Type B pancreatic cell (in vitro differentiated cells): ENCODE measurements around the gene PRSS48. TPM values are rescaled to one million over a fixed set of nuclear protein-coding genes. Genes with fewer than 3 reads are reported as not detected.
"Not testable (repeated sequence)": the region's sequence is repeated elsewhere in the genome, so short reads cannot be mapped to it uniquely, and the experiment has no call there.

ENCODE experiments used
- DNase-seq: peaks from one replicate; pipeline ENCODE4 v3.0.0; 2021; ENCODE audit warnings: mixed read lengths; ENCODE audit not compliant: unreplicated experiment; ENCODE audit errors: extremely low spot score
- H3K27ac Mint-ChIP-seq: 2 replicates; pipeline ENCODE4 v1.8.0; 2021; ENCODE audit warnings: mild to moderate bottlenecking, mixed read lengths
- H3K27me3 Mint-ChIP-seq: 2 replicates; pipeline ENCODE4 v1.8.0; 2021; ENCODE audit warnings: mixed read lengths
- H3K36me3 Mint-ChIP-seq: 2 replicates; pipeline ENCODE4 v1.8.0; 2021; ENCODE audit warnings: mixed read lengths
- H3K4me1 Mint-ChIP-seq: one replicate; pipeline ENCODE4 v1.8.0; 2021; ENCODE audit warnings: mixed read lengths; ENCODE audit not compliant: unreplicated experiment
- H3K4me3 Mint-ChIP-seq: 2 replicates; pipeline ENCODE4 v1.8.0; 2021; ENCODE audit warnings: mild to moderate bottlenecking, mixed read lengths
- H3K9me3 Mint-ChIP-seq: 2 replicates; pipeline ENCODE4 v1.8.0; 2021; ENCODE audit warnings: mixed read lengths
- total RNA-seq: library from RNA; stranded (reverse); gene quantifications from 2 replicates; pipeline ENCODE4 v1.2.1, GENCODE V29; 2021; ENCODE audit warnings: low replicate concordance
- TF ChIP-seq, protein P1 (sequence below): fragments of 200-600 bp; sonication (generic); conservative IDR thresholded peaks from 2 replicates; pipeline ENCODE4 v1.5.0; 2021; ENCODE audit warnings: antibody characterized with exemption, mild to moderate bottlenecking

The PRSS48 gene
- total RNA-seq, 1 donor from 2014 or later, result not detected

DNA sequence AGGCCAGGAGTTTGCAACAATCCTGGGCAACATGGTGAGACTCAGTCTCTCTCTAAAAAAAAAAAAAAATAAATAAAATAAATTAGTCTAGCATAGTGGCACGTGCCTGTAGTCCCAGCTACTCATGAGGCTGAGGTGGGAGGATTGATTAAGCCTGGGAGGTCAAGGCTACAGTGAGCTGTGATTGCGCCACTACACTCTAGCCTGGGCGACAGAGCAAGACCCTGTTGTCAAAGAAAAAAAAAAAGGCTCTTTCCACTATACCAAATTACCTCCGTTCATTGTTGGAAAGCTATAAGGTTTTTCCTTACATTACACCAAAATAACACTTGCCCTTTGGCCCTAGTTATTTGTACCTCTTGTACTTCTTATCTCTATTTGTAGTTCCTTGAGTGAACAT, 9.9 kb upstream of the PRSS48 start:
- Mint-ChIP-seq H3K9me3 (no peaks in the 10 kb centered on the region), H3K27ac (no peak overlapping the region), H3K27me3 (no peaks in the 10 kb centered on the region), H3K36me3 (peaks cover 4% of the 10 kb centered on the region), H3K4me1 (peaks cover 4% of the 10 kb centered on the region), H3K4me3 (no peak overlapping the region)
- TF ChIP-seq, protein P1, sequence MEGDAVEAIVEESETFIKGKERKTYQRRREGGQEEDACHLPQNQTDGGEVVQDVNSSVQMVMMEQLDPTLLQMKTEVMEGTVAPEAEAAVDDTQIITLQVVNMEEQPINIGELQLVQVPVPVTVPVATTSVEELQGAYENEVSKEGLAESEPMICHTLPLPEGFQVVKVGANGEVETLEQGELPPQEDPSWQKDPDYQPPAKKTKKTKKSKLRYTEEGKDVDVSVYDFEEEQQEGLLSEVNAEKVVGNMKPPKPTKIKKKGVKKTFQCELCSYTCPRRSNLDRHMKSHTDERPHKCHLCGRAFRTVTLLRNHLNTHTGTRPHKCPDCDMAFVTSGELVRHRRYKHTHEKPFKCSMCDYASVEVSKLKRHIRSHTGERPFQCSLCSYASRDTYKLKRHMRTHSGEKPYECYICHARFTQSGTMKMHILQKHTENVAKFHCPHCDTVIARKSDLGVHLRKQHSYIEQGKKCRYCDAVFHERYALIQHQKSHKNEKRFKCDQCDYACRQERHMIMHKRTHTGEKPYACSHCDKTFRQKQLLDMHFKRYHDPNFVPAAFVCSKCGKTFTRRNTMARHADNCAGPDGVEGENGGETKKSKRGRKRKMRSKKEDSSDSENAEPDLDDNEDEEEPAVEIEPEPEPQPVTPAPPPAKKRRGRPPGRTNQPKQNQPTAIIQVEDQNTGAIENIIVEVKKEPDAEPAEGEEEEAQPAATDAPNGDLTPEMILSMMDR, result no peak
- DNase-seq, result no peak

DNA sequence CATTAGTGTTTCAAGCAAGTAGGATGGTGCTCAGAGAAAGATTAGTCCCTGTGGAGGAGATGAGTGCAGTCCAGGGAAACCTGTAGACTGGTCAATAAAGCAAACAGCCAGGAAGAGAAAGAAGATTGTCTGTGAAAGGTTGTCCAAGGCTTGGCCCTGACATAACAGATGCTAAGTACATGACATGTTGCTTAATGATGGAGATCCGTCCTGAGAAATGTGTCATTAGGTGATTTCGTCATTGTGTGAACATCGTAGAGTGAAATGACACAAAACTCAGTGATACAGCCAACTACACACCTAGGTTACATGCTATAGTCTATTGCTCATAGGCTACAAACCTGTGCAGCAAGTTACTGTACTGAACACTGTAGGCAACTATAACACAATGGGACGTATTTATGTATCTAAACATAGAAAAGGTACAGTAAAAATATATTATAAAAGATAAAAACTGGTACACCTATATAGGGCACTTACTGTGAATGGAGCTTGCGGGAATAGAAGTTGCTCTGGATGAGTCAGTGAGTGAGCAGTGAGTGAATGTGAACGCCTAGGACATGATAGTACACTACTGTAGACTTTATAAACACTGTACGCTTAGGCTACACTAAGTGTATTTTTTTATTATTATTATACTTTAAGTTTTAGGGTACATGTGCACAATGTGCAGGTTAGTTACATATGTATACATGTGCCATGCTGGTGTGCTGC, 9.0 kb upstream of the PRSS48 start:
- H3K27ac Mint-ChIP-seq, result no peak overlapping the region
- H3K4me1 Mint-ChIP-seq, result no peaks in the 10 kb centered on the region
- H3K4me3 Mint-ChIP-seq, result no peak overlapping the region
- no peaks in the 10 kb centered on the region for H3K9me3 Mint-ChIP-seq
- H3K27me3 Mint-ChIP-seq, result no peaks in the 10 kb centered on the region
- TF ChIP-seq, protein P1, result no peak
- peaks cover 4% of the 10 kb centered on the region for H3K36me3 Mint-ChIP-seq
- no peak for DNase-seq

DNA sequence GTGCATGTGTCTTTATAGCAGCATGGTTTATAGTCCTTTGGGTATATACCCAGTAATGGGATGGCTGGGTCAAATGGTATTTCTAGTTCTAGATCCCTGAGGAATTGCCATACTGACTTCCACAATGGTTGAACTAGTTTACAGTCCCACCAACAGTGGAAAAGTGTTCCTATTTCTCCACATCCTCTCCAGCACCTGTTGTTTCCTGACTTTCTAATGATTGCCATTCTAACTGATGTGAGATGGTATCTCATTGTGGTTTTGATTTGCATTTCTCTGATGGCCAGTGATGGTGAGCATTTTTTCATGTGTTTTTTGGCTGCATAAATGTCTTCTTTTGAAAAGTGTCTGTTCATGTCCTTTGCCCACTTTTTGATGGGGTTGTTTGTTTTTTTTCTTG, 8.1 kb upstream of the PRSS48 start:
- not testable (repeated sequence) for H3K27me3 Mint-ChIP-seq, H3K36me3 Mint-ChIP-seq

DNA sequence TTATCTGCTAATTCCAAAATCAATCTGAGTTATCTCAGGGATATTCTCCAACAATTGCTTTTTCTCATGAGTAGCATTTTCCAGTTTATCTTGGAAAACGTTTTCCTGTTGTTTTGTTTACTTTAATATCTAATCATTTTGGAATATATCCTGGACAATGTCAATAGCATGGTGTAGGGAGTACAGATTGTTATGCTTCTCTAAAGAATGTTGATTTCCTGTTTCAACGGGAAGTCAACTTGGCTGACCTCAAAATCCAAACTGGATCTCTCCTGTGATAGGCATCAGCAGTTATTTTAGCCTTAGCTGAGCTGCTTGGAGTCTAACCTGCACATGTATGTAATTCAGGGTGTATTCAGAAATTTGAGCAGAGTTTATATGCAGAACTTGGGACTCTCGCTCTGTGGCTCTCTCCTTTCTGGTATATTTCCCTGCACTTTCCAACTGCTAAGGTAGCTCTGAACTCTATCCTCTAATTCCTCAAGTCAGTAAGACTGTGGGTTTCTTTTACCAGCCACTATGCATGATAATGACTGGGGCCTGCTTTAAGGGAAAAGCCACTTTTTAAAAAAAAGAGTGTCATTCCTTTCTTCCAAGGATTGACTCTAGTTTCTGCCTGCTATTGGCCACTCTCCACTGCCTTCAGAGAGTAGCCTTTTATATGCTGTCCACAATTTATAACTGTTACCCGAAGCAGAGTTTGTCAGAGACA, 7.7 kb downstream of the PRSS48 start:
- Mint-ChIP-seq H3K4me1 (no peaks in the 10 kb centered on the region), H3K27ac (no peak overlapping the region), H3K27me3 (no peaks in the 10 kb centered on the region), H3K4me3 (no peak overlapping the region), H3K9me3 (peaks cover 10% of the 10 kb centered on the region), H3K36me3 (peaks cover 2% of the 10 kb centered on the region)
- TF ChIP-seq, protein P1, result no peak
- DNase-seq, result no peak

More for the DNA sequence above, 8.1 kb upstream of the PRSS48 start:
- H3K27ac Mint-ChIP-seq, H3K4me3 Mint-ChIP-seq, H3K9me3 Mint-ChIP-seq, H3K4me1 Mint-ChIP-seq, DNase-seq: not testable (repeated sequence)

DNA sequence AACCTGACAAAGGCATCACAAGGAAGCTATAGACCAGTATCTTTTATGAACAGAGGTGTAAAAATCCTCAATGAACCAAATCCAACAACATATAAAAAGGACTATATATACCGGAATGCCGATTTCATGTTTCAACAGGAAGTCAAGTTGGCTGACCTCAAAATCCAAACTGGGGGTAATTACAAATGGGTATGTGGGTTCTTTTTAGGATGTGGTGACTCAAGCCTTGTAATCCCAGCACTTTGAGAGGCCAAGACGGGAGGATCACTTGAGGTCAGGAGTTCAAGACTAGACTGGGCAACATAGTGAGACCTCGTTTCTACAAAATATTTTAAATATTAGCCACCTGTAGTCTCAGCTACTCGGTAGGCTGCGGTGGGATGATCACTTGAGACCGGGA, 10.4 kb downstream of the PRSS48 start:
- Mint-ChIP-seq H3K9me3 (peaks cover 20% of the 10 kb centered on the region), H3K4me1 (no peaks in the 10 kb centered on the region), H3K36me3 (peaks cover 16% of the 10 kb centered on the region), H3K27ac (no peak overlapping the region), H3K4me3 (no peak overlapping the region), H3K27me3 (no peaks in the 10 kb centered on the region)
- TF ChIP-seq, protein P1, result no peak
- DNase-seq, result no peak

DNA sequence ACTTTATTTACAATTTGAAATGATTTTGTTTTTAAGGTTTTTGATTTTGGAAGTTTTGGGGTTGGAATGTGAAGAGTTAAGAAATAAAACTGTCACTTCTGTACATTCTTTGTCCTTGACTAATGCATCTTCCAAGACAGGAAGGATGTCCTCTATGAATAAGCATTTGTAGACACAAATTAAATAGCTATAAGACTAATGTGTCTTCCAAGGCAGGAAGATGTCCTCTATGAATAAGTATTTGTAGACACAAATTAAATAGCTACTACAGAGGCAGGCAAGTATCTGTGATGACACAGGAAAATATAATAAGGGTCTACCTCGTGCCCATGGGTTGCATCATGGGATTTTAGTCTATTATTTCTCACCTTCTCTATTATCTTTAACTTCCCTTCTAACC, 14.5 kb downstream of the PRSS48 start:
- no peak overlapping the region for H3K4me3 Mint-ChIP-seq
- H3K4me1 Mint-ChIP-seq, result no peaks in the 10 kb centered on the region
- no peak for DNase-seq
- H3K27me3 Mint-ChIP-seq, result no peaks in the 10 kb centered on the region
- no peak overlapping the region for H3K27ac Mint-ChIP-seq
- H3K36me3 Mint-ChIP-seq, result peaks cover 28% of the 10 kb centered on the region
- peaks cover 10% of the 10 kb centered on the region for H3K9me3 Mint-ChIP-seq
- TF ChIP-seq, protein P1, result no peak
